Neural progenitor cell (in vitro differentiated cells): Measurements from ENCODE around the gene GIPC2.

Experiments
- CTCF ChIP-seq: fragments of 200-600 bp; sonication (generic); IDR thresholded peaks from 2 replicates; pipeline ENCODE4 v1.5.1; 2017; ENCODE audit warnings: antibody characterized with exemption, mild to moderate bottlenecking
- EZH2 ChIP-seq: fragments of 200-600 bp; sonication (generic); IDR thresholded peaks from 2 replicates; pipeline ENCODE4 v1.6.1; 2017; ENCODE audit warnings: antibody characterized with exemption, mild to moderate bottlenecking, moderate library complexity

- TF ChIP-seq CTCF = no peak
- no peak for TF ChIP-seq EZH2
Measured at GRCh38 chr1:78121710-78122109, 75.9 kb downstream of the GIPC2 start.
